ENCODE data around the gene TRIM2.
A peak's percentile ranks its signal among the peaks of the same experiment; 100 is the strongest.

Gene TRIM2

DNA sequence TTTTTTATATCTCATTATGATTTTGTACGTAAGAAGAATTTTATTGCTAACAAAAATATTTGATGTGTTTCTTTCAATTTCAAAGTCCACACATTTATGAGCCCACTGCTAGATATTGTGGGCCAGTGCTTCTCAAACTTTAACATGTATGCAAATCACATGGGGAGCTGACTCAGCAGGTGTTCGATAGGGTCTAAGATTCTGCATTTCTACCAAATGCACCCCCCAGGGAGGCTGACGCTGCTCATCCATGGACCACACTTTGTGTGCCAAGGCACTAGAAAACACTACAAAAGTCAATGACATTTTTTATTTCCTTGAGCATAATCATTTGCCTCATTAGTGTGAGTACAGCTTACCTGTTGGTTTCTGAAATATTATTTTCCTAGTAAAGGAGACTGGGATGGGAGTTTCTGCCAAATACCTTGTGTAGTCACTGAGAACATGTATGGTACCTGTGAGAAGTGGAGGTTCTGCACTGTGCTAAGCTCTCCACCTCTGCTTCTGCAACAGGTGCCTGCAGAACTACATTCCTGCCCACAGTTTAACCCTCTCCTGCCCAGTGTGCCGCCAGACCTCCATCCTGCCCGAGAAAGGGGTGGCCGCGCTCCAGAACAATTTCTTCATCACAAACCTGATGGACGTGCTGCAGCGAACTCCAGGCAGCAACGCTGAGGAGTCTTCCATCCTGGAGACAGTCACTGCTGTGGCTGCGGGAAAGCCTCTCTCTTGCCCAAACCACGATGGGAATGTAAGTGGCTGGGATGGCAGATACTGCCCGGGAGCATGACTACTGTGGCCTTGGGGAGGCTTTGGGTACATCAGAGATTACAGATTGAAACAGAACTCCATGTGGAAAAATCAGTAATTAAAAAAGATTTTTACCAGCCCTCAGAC, 71.4 kb downstream of the TRIM2 start:
- no peak for DNase-seq (ENCODE audit: low spot score)

DNA sequence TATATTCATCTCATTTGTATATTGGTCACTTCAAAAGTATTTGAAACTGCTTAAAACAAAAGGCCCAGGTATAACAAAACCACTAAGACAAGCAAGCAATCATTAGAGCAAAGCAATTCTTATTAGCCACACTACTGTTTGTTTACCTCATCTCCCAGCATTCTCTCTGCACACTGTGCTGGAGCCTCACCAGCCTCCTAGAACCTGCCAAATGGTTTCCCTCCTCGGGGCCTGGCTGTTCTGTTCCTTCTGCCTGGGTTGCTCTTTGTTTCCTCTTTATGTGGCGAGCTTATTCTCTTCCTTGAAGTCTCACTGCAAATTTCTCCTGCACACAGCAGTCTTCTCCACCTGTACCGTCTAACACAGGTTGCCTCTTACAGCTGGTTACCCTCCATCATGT, 72.7 kb downstream of the TRIM2 start:
- no peak for DNase-seq (ENCODE audit: low spot score)

DNA sequence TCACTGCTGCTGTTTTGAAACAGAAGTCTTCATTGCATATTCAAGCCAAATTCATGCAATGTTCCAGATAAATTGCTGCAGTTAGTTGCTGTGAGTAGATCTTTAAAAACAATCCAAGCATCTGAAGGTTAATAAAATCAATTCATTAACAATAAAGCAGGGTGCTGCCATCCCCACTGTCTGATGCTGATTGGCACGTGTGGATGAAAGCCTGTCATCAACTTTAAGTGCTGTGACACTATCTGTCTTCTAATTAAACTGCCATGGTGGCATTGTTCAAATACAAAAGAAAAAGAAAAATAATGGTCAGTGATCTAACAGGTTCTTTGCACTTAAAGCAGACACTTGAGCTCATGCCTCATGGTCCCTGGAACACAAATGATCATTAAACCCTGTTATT, 77.2 kb downstream of the TRIM2 start:
- no peak for DNase-seq (ENCODE audit: low spot score)

DNA sequence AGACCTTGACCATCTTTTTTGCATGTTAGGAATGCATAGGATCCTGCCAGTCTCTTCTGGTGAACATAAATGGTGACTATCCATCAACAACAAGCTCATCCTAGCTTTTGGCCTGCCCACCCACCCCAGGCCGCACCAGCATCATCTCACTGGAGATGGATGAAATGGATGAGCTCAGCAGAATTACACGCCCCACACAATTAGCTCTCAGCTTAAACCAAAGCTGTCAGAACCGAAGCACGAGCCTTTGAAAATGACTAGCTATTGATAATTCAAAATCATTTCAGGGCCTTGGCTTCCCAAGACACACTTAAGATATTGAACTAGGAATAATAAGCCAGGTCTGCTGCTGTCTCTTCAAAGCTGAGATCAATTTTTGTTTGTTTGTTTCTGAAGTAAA, 77.8 kb downstream of the TRIM2 start:
- DNase-seq (ENCODE audit: low spot score) = no peak

DNA sequence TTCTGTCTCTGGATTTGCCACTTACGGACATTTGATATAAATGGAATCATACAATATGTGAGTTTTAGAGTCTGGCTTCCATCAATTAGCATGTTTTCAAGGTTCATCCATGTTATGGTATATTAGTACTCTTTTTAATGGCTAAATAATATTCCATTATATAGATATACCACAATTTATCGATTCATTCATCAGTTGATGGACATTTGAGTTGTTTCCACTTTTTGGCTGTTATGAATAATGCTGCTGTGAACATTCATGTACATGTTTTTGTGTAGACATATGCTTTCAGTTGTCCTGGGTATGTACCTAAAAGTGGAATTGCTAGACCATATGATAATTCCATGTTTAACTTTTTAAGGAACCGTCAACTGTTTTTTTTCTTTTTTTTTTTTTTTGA, 79.0 kb downstream of the TRIM2 start:
- no peak for DNase-seq (ENCODE audit: low spot score)

DNA sequence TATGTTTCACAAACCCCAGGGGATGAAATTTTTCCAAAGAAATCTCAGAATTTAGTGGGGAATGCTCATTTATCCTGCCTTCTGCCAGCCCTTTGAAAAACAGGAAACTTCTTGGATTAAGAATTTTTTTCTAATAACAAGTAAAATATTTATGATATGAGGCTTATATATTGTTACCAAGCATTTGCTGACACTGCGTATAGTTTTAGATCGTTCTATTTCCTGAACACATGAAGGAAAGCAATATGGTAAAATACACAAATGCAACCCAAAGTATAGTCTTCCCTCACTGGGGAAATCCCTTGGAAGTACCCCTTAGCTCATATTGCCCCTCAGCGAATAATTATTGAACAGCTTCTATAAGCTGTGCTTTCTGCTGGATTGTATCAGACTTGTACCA, 85.9 kb downstream of the TRIM2 start:
- DNase-seq (ENCODE audit: low spot score) = no peak

DNA sequence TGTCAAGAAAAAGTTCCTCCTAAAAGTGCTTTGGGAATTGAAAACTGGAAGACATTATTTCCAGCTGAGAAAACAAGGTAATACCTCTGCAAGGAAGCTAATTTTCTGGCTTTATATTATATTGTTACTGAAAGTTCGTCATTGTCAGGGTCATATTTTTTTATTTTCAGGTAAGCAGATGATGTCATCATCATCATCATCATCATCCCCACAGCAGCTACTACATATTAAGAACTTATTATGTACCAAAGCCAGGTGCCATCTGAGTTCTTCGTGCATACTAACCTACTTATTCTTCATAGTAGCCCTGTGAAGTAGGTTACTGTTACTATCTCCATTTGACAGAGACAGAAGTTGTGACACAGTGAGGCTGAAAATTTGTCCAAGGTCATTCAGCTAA, 87.3 kb downstream of the TRIM2 start:
- DNase-seq (ENCODE audit: low spot score) = no peak

DNA sequence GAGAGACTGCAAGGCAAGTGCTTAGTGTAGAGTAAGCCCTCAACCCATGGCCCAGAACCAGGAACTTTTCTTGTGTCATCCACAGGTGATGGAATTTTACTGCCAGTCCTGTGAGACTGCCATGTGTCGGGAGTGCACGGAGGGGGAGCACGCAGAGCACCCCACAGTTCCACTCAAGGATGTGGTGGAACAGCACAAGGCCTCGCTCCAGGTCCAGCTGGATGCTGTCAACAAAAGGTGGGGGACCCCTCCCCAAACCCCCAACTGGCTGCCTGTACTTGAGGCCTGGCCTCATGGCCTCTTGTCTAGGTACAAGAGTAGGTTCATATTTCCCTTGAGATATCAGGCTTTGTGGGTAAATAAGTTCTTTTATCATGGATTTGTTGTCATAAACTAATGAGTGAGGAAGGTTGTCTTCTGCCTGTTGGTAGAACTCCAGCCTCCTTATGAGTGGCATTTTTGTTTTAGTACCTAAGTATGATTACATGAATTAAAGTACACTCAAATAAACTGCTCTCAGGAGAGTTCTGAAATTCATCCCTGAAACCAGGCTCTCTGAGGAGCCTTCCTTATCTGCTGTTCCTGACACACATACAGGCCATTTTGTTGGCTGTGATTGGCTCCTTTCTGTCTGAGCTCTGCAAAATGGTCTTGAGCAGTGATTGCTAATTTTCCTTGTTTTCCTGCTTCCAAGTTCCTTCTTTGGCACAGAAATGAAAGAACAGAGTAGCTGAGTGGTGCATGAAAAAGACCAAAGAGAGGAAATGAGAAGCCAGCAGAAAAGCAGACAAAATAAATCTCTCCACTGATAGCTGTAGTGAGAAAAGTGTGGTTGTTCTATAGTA, 88.9 kb downstream of the TRIM2 start:
- no peak for DNase-seq (ENCODE audit: low spot score)

DNA sequence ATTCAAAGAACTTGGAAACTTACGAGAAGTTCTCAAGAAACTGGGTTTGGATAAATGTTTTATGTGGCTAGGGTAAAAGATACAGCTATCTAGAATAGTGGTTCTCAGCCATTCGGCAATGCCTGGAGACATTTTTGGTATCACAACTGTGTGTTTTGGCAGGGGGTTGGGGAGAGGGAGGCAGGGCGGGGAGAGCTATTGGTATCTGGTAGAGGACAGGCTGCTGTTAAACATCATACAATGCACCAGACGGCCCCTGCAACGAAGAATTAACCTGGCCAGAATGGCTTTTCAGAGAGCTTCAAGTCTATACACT, 89.5 kb downstream of the TRIM2 start:
- no peak for DNase-seq (ENCODE audit: low spot score)

DNA sequence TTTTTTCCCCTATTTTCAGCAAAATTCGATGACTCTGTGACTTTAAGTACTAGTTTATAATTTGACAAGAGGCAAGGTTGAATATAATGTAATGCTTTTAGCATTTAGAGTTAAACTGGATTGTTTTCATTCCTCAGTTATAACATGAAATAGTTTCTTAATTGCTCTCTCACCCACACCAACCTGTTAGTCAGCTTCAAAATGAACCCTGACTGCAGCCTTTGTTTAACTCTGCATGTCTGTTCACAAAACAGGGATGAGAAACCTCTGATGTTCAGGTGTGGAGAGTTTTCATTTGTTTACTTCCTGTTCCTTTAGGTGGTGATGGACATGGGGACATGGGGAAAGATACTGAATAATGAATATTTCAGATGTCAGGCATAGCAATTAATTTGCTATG, 90.4 kb downstream of the TRIM2 start:
- no peak for DNase-seq (ENCODE audit: low spot score)

DNA sequence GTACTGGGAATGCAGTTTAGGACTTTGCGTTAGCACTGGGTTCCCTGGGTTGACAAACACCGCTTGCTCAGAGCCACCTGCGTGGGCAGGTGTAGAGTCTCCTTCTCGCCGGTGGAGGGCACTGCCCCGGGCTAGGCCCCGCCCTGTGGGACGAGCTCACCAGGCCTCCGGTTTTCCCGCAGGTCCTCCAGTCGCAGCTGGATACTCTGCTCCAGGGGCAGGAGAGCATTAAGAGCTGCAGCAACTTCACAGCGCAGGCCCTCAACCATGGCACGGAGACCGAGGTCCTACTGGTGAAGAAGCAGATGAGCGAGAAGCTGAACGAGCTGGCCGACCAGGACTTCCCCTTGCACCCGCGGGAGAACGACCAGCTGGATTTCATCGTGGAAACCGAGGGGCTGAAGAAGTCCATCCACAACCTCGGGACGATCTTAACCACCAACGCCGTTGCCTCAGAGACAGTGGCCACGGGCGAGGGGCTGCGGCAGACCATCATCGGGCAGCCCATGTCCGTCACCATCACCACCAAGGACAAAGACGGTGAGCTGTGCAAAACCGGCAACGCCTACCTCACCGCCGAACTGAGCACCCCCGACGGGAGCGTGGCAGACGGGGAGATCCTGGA, 91.0 kb downstream of the TRIM2 start:
- no peak for DNase-seq (ENCODE audit: low spot score)

DNA sequence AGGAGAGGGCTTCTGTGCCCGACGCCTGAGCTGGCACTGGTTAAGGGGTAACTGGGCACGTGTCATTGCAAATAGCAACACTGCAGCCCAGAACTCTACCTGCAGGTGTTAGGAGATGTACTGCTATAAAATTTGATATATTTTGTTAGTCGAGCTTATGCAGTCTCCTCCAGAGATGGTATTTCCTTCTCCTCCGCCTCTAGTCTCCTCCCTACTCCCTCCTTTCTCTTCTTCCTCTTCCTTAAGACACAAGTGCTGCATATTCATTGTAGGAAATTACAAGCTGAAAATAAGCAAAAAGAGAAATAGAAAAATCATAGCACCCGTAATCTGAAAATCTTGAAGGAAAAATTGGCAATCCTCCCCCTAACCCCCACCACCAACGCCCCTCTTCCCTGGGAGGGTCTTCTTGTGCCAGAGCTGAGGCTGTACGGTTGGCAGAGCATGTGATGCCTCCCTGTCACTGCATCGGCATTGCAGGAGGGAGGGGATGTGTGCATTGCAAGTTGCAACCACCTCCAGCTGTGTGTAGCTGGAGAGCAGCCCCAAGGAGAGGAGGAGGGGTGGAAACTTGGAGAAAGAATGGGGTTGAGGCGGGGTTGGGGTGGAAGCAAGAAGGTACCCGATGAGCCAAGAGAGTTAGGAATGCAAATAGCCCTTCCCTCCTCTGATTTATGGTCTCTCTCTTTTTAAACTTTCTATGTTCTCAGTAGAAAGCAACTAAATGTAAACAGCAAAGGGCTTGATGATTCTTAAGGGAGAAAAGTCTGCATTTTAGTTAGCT, 92.0 kb downstream of the TRIM2 start:
- no peak for DNase-seq (ENCODE audit: low spot score)

DNA sequence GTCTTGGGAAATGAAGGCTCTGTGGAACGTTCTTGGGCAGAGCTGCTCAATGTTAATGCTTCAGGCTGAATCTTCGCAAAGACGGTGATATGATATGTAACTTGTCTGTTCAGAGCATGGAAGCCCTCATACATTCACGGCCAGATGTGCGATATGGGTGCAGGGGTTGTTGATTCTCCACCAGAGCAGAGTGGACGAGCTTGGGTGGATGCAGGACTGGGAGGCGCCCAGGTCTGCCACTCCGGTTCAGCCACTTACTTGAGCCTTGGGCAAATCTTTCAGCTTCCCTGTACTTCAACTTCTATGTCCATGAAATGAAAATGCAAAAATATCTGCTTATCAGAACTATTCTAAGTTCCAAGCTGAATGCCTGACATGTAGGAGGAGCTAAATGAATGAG, 92.9 kb downstream of the TRIM2 start:
- DNase-seq (ENCODE audit: low spot score) = no peak

DNA sequence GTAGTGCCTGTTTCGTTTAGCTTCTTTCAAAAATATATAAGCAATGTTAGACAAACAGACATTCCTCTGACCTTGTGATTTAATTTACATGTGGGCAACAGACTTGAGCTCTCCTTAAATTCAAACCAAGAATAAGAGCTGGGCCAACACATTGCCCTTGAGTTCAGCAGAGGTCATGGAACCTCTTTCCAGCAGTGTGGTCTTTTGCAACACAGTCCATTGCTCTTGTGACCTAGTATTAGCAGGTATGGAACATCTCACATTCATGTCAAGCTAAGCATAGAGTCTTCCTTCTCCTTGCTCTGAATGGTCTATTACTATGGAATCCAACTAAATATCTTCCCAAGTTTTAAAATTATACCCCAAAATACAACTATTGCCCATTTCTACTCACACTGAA, 106.5 kb downstream of the TRIM2 start:
- no peak for DNase-seq (ENCODE audit: low spot score)

DNA sequence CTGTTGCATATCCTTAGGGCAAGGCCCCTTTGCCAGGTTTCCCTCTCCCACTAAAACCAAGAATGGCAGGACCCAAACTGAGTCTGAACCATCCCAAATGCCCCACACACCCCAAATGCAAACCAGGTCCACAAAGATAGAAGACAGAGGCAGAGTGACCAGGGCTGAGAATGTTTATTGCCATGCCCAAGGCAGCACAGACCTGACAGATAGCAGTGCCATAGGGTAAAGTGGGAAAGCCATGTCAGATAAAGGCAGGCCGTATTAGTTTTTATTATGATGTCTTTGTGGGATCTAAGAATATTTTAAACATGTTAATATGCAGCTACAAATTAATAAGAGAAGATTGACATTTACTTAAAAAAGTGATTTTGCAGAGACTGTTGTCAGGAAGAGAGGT, 110.7 kb downstream of the TRIM2 start:
- no peak for DNase-seq (ENCODE audit: low spot score)

DNA sequence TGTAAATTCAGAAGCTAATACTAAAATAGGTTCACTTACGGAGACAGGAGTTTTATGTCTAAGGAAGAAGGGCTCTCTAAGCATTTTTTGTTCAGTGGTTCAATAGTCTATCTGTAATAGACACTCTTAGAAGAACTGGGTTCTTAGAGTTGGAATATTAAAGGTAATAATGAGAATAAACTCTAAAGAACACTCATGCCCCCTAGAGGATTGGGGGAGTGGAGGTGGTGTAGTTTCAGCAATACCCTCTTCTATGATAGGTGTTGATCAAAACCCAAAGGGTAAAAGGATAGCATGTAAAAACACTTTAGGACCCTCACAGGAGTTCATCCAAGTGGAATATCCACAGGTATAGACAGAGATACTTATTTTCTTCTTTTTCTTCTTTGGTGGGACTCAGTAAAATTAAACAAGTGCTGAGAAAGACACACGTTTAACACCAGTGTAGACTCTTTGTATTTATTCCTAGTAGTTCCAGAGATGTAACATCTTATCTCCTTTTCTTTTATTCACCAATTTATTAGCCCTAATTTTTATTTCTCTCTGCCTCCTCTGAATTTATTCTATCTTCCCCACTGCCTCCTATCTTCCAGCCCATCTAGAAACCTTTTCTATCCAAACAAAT, 114.6 kb downstream of the TRIM2 start:
- DNase-seq (ENCODE audit: low spot score) = peak; percentile 44

DNA sequence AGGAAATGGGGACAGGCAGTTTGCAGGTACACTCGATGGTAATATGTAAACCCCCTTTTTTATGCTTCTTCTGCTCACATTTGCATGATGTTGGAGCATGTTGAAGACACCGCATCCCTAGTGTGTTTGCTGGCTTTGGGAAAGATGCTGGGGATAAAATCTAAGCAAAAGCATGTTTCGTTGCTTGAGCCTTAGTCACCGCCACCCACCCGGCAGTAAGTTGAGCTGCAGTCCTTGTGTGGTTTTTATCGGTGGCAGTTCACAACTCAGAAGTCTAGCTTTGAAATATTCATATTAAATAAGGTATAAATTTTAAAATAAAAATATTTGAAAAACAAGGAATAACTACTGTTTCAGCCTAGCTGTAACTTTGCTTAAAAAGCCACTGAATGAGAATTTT, 118.5 kb downstream of the TRIM2 start:
- no peak for DNase-seq (ENCODE audit: low spot score)

DNA sequence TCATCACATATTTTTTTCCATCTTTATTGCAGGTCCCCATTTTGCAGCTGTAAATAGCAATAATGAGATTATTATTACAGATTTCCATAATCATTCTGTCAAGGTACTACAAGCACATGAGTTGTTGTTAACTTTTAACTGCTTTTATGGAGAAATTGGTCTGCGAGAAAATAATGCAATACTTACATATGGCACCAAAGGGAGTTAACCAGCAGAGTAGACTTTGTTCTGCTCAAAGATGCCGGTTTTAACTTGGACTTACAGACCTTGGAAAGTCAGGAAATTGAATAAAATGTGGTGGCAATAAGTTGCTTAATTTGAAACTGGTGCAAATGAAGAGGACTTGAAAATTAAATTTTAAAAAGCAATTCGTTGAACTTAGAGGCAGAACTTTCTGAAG, 119.8 kb downstream of the TRIM2 start:
- DNase-seq (ENCODE audit: low spot score) = no peak

DNA sequence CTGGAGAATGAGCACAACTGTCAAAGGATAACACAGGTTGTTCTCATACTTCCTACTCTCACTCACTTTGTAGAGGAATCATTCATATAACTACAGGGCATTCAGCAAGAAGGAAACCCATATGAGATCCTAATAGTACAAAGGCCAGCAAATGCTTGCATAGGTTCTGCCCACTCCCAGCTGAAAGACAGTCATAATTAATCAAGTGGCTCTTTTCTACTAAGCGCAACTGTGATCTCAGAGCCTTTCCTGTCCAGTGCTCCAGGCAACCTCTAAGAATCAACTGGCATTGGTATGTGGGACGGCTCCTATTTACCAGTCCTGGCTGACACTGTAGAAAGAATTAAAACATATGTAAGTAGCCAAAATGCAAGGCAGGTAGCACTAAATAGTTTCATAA, 121.3 kb downstream of the TRIM2 start:
- DNase-seq (ENCODE audit: low spot score) = no peak

DNA sequence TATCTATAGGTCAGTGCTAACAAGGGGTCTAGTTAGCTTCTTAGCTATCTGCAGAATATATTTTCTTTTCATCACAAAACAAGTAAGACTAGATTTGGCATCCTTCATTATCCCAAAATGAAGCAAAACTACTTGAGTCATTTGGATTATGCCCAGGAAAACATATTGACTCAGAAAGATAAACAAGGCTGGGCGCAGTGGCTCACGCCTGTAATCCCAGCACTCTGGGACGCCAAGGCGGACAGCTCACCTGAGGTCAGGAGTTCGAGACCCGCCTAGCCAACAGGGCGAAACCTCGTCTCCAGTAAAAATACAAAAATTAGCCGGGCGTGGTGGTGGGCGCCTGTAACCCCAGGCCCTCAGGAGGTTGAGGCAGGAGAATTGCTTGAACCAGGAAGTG, 122.3 kb downstream of the TRIM2 start:
- peak; percentile 33 for DNase-seq (ENCODE audit: low spot score)

DNA sequence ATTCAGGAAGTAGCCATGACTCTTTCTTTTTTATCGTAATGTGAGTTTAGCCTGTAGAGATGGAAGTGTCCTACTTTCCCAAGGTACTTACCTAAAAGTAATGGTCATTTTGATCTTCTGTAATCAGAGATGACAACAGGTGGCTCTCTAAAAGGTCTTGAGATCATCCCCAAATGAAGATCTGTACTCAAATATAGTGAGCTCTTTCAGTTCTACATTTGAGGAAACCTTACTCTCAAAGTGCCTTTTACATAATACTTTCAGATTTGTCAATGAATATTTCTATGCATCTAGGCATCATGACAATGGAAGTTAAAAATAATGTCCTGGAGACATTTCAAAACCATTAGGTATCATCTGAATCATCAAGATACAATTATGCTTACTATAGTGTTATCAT, 123.0 kb downstream of the TRIM2 start:
- no peak for DNase-seq (ENCODE audit: low spot score)

DNA sequence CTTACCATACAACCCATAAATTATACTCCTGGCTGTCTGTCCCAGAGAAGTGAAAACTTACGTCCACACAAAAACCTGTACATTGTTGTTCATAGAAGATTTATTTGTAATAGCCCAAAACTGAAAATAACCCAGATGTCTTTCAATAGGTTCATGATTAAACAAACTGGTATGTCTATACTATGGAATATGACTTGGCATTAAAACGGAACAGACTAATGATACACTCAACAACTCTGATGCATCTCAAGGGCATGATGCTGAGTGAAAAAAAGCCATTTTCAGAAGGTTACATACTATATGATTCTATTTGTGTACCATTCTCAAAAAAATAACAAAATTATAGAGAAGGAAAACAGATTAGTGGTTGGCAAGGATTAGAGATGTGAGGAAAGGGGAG, 128.7 kb downstream of the TRIM2 start:
- DNase-seq (ENCODE audit: low spot score) = no peak

Data from LoVo (cell line).